Cardiac muscle cell (in vitro differentiated cells and primary cell): ENCODE data around the gene SPEM1. TPM values are rescaled to one million over a fixed set of nuclear protein-coding genes. Genes with fewer than 3 reads are reported as not detected.

Source experiments
- DNase-seq, 2 donors: peaks; one replicate each; pipeline versions ENCODE4 v3.0.0 to v3.0.0-alpha.2; 2010 to 2017; ENCODE audit warnings: low read depth in 1 of 2, low spot score in 1 of 2
- H3K27ac ChIP-seq: fragments of 200-600 bp; sonication (generic); 2 replicates; pipeline ENCODE4 v1.5.1; 2016
- H3K27me3 ChIP-seq: fragments of 200-600 bp; sonication (generic); 2 replicates; pipeline ENCODE4 v1.6.0; 2016; ENCODE audit warnings: control low read depth
- H3K36me3 ChIP-seq: fragments of 200-600 bp; sonication (generic); 2 replicates; pipeline ENCODE4 v1.5.1; 2016; ENCODE audit warnings: control low read depth
- H3K4me1 ChIP-seq: fragments of 200-600 bp; sonication (generic); 2 replicates; pipeline ENCODE4 v1.8.1; 2017; ENCODE audit warnings: low read depth, mild to moderate bottlenecking, mixed run types
- H3K4me3 ChIP-seq: fragments of 200-600 bp; sonication (generic); 2 replicates; pipeline ENCODE4 v1.5.1; 2016; ENCODE audit warnings: mild to moderate bottlenecking
- H3K9me3 ChIP-seq: fragments of 200-600 bp; sonication (generic); 2 replicates; pipeline ENCODE4 v1.5.1; 2017; ENCODE audit warnings: low read depth, mild to moderate bottlenecking, control low read depth
- polyA plus RNA-seq: library from polyadenylated mRNA; unstranded; fragments of >200 nt; fragmentation: Nextera tagmentation; extraction: Ambion mirVana; gene quantifications from 2 replicates; pipeline ENCODE4 v1.2.1, GENCODE V29; 2016
- total RNA-seq: library from RNA; depleted of rRNA; stranded (reverse); fragments of >200 nt; gene quantifications from 2 replicates; pipeline ENCODE4 v1.2.3, GENCODE V29; 2016
- TF ChIP-seq, protein P1 (sequence below): IDR thresholded peaks from 2 replicates; pipeline ENCODE4 v1.5.1; 2012; ENCODE audit warnings: low read depth, mild to moderate bottlenecking, low read length

The SPEM1 gene
- total and polyA plus RNA-seq, 2 experiments from 2014 or later, result not detected

DNA sequence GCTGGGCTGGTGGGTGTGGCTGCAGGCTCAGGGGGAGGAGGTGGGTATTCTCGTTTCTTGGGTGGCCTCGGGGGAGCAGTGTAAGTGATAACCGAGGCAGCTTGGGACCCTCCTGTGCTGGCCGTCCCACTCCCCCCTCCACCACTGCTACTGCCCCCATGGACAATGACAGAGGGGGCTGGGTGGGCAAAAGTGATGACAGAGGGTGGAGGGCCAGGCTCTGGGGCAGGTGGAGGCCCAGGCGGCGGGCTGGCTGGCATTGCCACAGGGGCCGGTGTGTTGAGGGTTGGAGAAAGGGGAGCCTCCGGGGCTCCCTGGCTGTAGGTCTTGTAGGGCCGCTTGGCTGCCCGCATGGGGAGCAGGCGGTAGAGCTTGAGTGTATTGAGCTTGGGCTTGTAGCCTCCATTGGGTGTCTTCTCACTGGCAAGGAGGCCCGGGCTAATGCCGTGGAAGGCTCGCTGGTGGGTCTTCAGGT is 43.3 kb downstream of the SPEM1 start:
- H3K36me3 ChIP-seq, result peaks cover 3% of the 10 kb centered on the region
- H3K27ac ChIP-seq, result peak overlapping the region; percentile 54
- no peaks in the 10 kb centered on the region for H3K9me3 ChIP-seq
- DNase-seq, result no peak
- H3K4me3 ChIP-seq, result no peak overlapping the region
- no peaks in the 10 kb centered on the region for H3K4me1 ChIP-seq
- TF ChIP-seq, protein P1, sequence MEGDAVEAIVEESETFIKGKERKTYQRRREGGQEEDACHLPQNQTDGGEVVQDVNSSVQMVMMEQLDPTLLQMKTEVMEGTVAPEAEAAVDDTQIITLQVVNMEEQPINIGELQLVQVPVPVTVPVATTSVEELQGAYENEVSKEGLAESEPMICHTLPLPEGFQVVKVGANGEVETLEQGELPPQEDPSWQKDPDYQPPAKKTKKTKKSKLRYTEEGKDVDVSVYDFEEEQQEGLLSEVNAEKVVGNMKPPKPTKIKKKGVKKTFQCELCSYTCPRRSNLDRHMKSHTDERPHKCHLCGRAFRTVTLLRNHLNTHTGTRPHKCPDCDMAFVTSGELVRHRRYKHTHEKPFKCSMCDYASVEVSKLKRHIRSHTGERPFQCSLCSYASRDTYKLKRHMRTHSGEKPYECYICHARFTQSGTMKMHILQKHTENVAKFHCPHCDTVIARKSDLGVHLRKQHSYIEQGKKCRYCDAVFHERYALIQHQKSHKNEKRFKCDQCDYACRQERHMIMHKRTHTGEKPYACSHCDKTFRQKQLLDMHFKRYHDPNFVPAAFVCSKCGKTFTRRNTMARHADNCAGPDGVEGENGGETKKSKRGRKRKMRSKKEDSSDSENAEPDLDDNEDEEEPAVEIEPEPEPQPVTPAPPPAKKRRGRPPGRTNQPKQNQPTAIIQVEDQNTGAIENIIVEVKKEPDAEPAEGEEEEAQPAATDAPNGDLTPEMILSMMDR, result no peak
- no peaks in the 10 kb centered on the region for H3K27me3 ChIP-seq

DNA sequence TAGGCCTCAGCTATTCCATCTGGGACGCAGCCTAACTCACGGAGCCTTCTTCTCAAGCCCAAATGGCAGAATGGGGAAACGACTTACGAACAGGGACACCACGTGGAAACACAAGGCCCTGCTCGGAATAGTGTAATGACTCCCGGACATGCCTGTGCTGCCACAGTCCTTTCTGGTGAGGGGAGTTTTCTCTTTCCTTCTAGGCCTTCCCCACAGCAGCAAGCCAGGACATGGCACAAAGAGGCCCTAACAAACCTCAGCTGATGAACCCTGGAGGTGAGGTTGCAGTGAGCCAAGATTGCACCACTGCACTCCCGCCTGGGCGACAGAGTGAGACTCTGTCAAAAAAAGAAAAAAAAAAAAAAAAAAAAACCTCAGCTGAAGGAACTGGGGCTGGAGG is 44.0 kb downstream of the SPEM1 start:
- TF ChIP-seq, protein P1, result no peak
- H3K36me3 ChIP-seq, result peaks cover 3% of the 10 kb centered on the region
- H3K27ac ChIP-seq, result peak overlapping the region; percentile 54
- H3K9me3 ChIP-seq, result no peaks in the 10 kb centered on the region
- no peak overlapping the region for H3K4me3 ChIP-seq
- no peak for DNase-seq
- H3K27me3 ChIP-seq, result no peaks in the 10 kb centered on the region
- peaks cover 3% of the 10 kb centered on the region for H3K4me1 ChIP-seq

DNA sequence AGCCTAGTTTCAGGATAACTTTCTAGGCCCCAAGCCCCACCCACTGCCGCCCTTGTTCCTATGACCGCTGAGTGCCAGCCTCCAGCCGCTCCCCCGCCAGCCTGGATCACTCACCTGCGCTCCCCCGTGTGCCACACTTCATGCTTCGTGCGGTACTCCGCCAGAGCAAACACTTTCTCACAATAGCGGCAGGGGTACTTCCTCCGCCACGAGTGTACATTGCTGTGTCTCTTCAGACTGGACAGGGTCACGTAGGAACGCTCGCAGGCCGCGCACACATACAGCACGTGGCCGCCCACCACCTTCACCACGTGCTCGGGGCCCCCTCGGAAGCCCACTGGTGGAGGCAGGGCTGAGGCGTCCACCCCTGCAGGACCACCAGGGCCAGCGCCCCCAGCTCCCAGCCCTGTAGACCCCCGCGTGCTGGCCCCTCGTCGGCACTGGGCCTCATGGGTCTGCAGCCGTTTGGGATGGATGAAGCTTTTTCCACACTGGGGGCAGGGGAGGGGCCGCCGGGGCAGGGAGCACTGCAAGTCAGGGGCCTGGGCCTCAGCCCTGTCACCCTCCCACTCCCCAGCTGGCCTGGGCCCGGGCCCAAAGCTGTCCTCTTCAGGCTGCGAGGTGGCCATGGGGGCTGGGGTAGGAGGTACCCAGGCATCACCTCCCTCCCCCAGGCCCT is 45.6 kb downstream of the SPEM1 start:
- Histone ChIP-seq H3K36me3 (peaks cover 3% of the 10 kb centered on the region), H3K4me1 (peaks cover 5% of the 10 kb centered on the region), H3K4me3 (no peak overlapping the region), H3K27ac (no peak overlapping the region), H3K27me3 (no peaks in the 10 kb centered on the region), H3K9me3 (no peaks in the 10 kb centered on the region)
- no peak for DNase-seq
- TF ChIP-seq, protein P1, result no peak

DNA sequence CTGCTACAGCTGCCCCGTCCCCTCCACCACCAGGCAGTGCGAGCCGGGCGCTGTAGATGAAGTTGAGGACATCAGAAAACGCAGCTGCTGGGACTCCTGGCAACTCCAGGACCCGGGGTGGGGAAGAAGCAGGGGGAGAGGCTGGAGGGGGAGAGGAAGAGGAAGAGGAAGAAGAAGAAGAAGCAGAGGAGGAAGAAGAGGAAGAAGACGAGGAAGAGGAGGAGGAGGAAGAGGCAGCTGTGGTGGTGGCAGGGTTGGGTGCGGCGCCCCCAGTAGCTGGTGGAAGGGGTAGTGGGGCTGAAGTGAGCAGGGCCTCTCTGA is 46.2 kb downstream of the SPEM1 start:
- H3K27me3 ChIP-seq, result no peaks in the 10 kb centered on the region
- no peaks in the 10 kb centered on the region for H3K9me3 ChIP-seq
- TF ChIP-seq, protein P1, result no peak

DNA sequence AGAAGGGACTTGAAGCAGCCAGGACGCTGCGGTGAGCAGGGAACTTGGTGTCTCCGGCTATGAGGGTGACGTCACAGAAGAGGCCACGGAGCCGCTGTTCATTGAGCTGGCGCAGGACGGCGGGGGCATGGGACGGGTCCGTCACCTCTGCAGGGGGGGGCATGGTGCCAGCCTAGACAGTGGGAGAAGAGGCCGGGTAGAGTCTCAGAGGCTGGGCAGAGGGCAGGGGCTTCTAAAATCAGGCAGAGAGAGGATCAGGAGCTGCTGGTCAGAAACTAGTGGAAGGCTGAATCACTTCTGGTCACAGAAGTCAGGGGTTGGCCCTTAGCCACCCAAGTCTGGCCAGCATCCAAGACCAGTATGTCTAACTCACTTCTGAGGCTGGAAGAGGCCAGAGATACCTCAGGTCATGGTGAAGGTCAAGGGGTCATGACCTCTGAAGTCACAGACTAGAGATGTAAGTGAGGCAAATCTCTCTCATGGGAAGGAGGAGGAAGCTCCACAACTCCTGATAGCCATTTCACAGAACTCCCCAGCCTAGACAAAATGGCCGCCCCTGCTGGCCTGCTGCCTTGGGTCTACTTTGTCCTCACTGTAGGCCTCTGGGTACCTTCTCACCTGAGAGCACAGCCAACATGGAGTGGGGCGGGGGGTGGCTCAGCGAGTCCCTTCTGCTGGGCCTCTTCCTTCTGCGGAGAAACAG is 46.7 kb downstream of the SPEM1 start:
- Histone ChIP-seq H3K27ac (peak overlapping the region; percentile 43), H3K4me3 (no peak overlapping the region), H3K27me3 (no peaks in the 10 kb centered on the region), H3K4me1 (peaks cover 5% of the 10 kb centered on the region), H3K9me3 (no peaks in the 10 kb centered on the region), H3K36me3 (peaks cover 3% of the 10 kb centered on the region)
- peak in 1 of 2 donors; percentile 73 for DNase-seq
- TF ChIP-seq, protein P1, result no peak

More for the DNA sequence above, 46.2 kb downstream of the SPEM1 start:
- Histone ChIP-seq H3K36me3 (peaks cover 3% of the 10 kb centered on the region), H3K4me3 (no peak overlapping the region), H3K27ac (peak overlapping the region; percentile 43), H3K4me1 (peaks cover 5% of the 10 kb centered on the region)
- DNase-seq, result no peak
